NCI-H1930 (cell line): Measurements from ENCODE around the gene ADK.
A peak's percentile ranks its signal among the peaks of the same experiment; 100 is the strongest.
"Not testable (repeated sequence)": the region's sequence is repeated elsewhere in the genome, so short reads cannot be mapped to it uniquely, and the experiment has no call there.

Source experiments
- DNase-seq, 2 experiments: peaks; one replicate each; lab custom pipeline; 2025; lab: John Stamatoyannopoulos, UW

Gene ADK

DNA sequence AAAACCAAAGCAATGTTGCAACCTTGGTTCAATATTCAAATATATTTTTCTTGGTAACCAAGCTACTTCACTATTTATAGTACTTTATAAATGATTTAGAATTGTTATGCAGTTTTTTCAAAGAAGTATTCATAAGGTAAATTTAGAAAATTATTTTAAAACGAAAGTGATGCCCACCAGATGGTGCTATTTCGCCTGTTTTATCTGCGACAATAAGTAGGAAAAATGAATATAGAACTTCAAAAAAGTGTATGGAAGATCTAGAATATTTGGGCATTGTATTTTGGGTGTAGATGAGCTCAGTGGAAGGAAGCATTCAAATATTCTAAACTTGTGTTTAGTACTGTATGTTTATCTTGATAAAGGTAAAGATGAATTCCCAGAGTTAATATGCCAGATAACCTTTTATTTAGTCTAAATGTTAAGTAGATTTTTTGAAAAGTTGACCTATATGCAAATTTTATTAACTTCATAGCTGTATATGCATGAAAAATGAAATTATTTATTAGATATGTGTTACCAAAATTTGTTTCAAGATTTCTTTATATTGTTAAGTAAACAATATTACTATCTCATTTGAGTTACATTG lies 93.2 kb downstream of the ADK start:
- peak in 1 of 2 experiments; percentile 13 for DNase-seq

DNA sequence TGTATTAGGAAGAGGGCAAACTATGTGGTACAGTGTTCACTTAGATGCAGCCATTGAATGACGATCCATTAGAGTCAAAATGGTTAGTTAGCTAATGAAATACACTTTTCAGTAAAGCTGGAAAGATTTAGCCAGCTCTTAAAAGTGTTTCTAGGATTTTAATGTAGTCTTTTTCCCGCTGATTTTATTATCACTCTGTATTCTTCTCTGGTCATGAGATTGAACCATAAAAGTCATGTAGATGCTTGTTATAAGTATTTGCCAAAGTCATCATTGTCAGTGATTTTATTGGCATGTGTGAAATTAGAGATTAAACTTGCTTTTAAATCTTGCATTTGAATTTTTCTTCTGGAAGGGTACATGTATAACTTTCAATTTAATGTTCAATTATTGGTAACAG lies 93.8 kb downstream of the ADK start:
- no peak for DNase-seq

DNA sequence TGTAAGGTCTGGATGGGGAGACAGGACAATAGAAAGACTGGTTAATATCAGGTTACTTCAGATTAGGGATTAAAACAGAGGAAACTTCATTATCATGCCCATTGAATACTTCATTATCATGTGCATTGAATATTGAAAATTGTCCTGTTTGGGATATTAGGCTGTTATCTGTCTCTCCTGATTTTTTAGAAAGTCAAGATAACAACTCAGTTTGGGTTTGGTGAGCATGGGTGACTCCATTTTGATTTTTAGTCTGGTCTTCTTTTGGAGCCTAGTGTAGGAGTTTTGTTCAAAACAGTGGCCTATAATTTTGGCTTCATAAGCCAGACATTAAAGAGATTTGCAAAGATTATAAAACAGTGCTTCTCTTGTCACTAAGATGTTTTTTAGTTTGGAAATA lies 95.5 kb downstream of the ADK start:
- no peak for DNase-seq

DNA sequence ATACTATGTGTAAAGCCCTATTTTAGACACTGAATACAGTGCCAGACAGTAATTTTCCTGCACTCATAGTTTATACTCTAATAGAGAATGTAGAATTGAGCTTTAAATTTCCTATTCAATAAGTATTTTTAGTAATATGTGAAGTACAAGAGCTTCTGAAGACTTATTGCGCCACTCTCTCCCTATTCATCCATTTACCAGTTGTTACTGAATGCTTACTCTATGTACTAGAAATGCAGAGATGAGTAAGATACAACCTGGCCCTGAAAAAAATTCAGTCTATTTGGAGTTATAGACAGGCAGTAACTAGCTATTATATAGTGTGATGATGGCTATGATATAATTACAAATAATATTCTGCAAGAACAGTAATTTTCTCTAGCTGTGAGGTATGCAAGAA lies 98.8 kb downstream of the ADK start:
- no peak for DNase-seq

DNA sequence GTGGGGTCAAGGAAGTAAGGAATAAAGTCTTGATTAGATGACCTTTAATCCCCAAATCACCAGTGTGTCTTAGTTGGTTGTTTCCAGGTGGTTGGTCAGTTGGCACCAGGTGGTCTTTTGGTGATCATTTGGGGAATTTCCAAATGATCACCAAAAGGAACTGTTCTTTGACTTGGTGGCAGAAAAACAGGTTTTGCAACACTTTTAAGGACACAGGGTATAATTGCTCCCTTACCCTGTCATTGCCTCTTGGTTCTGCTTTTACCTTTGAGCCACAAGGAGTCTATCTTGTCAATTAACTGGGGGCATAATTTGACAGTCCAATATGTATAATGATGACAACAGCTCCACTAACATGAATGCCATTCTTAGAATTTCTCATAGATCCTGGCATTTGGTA lies 104.2 kb downstream of the ADK start:
- DNase-seq = no peak

DNA sequence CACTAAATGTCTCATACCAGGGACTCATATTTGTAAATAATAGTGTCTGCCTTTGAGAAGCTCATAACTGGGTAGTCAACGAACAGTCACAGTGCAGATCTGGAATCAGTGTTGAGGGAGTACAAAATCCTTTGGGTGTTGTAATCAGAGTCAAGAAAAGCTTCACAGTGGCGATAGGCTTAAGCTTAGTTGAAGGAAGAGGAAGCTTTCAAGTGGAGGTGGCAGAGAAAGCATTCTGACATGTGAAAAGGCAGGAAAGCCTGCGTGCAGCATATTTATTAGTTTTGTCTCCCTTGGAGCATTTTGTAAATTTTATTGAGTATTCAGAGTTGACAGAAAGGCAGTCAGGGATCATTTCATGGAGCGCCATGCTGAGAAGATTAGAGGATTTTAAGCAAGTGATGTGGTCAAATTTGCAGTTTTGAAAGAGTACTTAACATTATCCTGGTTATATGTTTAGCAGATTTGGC lies 104.9 kb downstream of the ADK start:
- DNase-seq = peak in 1 of 2 experiments; percentile 22

DNA sequence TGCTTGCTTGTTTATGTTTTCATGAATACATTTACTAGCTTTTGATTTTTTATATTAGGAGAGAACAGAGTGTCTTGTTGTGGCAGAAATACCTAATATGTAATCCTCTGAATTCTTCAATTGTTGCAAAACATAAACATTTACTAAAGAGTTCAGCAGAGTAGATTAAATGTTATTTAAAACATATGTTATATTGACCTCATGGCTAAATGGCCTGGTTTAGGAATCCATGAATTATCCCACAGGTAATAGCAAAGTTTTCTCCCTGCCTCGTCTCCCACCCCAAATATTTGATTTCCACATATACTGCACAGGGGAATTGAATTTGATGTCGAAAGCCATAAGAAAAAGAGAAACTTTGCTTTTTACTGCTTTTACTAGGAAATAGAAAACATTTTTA lies 111.8 kb downstream of the ADK start:
- DNase-seq = no peak

DNA sequence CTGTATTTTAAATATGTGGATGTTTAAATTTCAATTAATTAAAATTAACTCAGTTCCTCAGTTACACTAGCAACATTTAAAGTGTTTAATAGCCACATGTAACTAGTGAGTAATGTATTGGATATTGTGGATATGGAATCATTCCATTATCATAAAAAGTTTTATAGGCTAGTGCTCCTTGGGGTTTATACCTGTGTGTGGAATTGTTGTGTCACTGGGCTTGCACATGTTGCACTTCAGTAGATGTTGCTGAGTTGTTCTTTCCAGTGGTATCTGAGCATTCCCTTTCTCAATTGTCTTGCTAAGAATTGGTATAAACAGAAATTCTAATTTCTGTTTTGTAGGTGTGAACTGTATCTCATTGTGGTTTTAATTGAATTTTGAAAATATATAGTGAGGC lies 113.0 kb downstream of the ADK start:
- no peak for DNase-seq

DNA sequence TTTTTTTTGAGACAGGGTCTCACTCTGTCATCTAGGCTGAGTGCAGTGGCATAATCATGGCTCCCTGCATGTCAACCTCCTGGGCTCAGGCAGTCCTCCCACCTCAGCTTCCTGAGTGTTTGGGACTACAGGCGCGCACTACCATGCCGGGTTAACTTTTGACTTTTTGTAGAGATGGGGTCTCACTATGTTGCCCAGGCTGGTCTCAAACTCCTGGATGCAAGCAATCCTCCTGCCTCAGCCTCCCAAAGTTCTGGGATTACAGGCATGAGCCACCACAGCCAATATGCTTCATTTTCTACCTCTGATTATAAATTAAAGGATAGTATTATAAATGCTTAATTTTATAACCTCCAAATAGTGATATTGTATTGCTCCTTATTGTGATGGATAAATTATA lies 121.3 kb downstream of the ADK start:
- DNase-seq = no peak

DNA sequence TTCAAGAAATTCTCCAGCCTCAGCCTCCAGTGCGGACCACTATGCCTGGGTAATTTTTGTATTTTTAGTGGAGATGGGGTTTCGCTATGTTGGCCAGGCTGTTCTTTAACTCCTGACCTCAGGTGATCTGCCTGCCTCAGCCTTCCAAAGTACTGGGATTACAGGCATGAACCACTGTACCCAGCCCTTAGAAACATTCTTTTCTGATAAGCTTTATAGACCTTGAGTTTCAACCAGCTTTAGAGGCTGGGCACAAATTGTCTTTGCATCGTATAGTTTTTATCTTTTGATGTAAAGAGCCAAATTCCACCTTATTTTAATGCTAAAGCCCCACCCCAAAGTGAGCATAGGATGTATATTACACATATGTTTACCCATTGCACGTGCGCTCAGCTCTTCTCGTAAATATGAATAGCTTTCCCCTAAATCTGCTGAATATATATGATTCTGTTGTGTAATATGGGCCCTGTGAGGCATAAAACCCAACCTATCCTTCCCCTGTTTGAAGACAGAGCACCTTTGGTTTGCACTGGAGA lies 124.8 kb downstream of the ADK start:
- DNase-seq = no peak

DNA sequence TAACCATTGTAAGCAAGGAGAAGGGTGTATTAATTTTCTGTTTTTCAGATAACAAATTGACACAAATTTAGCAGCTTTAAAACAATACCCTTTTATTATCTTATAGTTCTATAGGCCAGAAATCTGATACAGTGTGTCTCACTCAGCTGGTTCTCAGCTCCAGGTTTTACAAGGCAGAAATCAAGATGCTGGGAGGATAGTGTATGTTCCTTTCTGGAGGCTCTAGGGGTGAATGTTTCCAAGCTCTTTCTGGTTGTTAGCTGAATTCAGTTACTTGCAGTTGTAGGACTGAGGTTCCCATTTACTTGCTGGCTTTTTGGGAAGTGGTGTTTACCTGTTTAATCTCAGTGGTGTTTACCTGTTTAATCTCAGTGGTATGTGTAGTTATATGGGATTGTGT lies 125.4 kb downstream of the ADK start:
- no peak for DNase-seq

DNA sequence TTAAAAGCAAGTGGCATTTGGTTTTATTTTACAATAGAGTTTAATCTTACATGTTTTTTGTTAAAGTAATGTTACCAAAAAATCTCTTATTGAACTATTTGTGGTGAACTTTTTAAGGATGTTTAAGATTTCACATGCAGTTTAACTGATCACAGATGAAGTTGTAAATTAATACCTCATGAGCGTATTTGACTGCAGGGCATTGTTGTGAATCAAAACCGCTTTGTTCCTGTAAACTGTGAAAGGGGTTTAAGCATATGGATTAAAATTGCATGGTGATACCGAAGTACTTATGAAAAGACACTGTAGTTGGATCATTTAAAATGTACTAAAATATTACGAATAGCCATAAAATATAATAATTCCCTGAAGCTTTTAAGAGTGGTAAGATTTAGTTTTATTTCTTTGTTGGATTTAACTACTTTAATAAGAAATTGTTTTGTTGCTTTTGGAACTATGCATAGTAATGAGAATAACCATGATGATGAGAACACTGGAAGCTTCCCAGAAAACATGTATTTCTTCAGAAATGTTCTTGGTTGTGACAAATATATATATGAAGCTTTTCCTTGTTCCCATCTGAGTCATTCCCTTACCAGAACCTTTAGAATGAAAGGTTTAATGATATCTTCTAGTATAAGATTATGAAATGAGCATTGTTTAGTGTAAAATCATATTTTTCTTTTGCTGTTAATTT lies 131.3 kb downstream of the ADK start:
- no peak for DNase-seq

DNA sequence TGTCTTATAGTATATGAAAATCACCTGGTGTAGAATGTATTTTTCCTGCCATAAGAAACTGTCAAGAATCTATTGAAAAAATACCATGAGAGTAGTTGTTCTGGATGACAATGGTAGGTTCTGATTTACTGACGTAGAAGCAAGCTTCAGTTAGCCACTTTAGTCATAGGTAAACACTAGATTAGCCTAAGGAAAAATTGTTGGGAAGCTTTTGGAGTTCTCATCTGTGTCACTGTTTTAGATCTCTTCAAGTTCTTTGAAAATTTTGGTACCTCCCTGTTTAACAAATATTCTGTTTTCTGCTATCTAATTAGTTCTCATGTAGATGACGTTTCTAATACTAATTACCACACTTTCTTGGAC lies 131.8 kb downstream of the ADK start:
- no peak for DNase-seq

DNA sequence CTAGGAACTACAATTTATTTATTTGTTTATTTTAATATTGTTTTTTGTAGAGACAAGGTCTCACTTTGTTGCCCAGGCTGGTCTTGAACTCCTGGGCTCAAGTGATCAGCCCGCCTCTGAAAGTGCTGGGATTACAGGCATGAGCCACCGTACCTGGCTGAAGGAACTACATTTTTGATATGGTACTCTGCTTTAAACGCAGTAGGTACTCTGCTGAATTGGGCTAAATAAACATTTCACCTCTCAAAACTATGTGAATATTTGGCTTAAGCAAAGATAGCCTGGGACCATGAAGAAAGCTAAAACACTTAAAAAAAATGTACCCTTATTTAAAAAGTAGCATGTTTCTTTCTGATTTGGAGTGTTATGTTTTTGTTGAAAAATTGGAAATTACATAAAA lies 138.2 kb downstream of the ADK start:
- no peak for DNase-seq

DNA sequence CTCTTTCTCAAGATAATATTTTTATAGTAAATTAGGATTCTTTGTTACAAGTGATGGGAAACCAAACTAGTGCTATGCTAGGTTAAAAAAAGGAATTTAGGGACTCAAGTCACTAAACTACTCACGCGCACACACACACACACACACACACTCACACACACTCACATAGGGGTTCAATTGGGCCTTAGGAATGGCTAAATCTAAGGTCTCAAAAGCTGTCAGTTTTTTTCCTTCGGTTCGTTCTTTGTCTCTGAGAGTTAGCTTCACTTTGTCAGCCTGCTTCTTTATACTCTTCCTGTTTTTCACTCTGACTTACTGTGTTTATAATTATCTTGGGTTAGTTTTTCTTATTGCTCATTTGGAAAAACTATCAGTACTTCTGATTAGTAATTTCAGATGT lies 138.9 kb downstream of the ADK start:
- no peak for DNase-seq

DNA sequence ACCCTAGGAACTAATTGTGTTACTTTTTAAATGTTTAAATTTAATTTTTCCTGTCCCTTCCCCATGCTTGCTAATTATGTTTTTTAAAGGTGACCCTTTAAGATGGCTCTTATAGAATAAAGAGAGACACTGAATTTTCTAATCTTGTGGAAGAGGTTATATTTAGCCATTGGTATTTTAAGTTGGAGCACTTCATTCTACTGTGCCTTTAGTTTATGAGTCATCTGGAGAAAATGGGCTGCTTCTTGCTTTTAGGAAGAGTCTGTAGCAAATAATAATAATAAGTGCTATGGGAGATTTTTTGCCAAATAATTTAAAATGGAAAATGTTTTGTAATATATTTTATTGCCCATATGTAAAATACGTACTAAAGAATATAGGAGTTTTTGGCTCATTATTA lies 139.7 kb downstream of the ADK start:
- DNase-seq = no peak

DNA sequence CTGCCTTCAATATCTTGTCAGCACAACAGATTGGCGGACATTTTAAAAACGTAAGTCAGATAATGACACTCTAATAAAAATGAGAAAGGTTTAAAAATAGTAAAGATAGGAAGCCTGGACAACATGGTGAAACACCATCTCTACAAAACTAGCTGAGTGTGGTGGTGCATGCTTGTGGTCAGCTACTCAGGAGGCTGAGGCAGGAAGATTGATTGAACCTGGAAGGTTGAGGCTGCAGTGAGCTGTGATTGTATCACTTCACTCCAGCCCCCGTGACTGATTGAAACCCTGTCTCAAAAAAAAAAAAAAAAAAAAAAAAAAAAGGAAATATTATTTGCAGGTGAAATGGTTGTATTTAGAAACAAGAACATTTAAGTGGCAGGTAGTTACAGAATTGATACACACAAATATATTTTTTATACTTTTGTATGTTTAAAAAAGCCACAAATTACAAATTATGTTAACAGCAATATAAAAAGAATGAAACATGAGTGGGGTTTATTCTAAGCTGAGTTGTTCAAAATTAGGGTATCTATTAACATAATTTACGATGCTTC lies 141.9 kb downstream of the ADK start:
- no peak for DNase-seq

DNA sequence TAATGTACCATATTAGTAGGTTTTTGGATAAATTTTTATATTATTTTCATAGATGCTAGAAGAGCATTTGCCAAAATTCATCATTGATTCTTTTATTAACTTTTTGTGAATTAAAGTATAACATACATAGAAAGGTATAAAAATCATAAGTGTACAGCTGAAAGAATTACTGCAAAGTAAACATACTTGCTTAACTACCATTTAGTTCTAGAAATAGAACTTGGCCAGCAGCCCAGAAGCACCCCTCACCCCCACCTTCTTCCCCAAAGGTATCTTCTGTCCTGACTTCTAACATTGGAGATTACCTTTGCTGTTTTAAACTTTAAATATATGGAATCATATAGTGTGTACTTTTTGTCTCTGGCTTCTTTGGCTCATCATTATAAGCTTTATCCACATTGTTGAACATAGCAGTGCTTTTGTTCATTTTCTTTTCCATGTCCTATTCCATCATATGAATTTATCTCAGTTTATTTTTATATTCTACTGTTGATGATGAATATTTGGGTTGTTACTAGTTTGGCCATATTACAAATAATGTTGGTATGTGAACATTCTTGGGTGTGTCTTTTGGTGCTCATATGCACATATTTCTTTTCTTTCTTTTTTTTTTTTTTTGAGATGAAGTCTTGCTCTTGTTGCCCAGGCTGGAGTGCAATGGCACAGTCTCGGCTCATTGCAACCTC lies 142.8 kb downstream of the ADK start:
- DNase-seq = no peak

DNA sequence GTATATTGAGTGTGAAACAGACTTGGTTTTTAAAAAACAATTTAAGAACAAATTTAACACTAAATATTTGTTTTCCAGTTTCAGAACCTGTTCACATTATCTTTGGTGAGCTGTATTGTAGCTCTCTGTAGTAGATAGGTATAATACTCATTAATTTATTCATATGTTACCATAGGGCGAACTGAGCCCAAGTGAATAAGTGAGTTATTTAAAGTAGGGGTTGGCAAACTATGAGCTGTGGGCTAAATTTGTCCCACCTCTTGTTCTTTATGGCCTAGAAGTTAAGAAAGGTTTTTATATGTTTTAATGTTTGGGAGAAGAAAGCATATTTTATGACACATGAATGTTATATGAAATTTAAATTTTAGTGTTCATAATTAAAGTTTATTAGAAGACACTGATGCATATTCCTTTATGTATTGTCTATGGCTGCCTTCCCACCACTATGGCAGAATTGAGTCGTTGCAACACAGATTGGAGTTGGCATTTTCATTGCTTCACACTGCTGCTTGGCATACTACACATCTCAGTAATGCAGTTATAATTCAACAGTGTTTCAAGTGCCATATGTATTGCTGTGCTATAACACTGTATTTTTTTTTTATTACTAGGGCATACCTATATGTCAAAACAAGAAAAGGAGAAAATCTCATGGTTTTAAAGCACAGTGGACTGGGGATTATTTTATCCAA lies 146.5 kb downstream of the ADK start:
- no peak for DNase-seq

DNA sequence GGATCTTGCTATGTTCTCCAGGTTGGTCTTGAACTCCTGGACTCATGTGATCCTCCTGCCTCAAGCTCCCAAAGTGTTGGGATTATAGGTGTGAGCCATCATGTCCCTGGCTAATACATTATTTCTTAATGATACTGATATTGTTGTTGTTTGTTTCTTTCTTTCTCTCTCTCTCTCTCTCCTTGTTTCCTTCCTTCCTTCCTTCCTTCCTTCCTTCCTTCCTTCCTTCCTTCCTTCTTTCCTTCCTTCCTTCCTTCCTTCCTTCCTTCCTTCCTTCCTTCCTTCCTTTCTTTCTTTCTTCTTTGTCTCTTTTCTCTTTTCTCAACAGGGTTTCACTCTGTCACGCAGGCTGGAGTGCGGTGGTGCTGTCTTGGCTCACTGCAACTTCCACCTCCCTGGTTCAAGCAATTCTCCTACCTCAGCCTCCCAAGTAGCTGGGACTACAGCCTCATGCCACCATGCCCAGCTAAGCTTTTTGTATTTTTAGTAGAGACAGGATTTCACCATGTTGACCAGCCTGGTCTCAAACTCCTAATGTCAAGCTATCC lies 149.1 kb downstream of the ADK start:
- DNase-seq = not testable (repeated sequence)

DNA sequence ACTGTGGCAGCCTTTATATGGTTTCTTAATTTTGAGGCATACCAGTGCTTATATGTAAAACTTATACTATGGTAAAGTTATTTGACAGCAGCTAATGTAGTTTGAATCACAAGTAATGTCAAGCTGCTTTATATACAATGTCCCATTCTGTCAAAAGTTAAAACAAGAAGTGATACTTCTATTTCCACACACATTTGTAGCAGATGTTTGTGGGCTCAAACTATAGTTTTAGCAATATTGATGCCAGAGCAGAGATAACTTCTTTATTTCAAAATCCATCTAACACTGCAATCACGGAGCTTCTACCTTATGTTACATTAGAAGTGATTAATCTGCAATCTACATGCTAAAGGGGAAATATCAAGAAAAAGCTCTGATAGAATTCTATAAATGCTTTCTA lies 149.6 kb downstream of the ADK start:
- no peak for DNase-seq

DNA sequence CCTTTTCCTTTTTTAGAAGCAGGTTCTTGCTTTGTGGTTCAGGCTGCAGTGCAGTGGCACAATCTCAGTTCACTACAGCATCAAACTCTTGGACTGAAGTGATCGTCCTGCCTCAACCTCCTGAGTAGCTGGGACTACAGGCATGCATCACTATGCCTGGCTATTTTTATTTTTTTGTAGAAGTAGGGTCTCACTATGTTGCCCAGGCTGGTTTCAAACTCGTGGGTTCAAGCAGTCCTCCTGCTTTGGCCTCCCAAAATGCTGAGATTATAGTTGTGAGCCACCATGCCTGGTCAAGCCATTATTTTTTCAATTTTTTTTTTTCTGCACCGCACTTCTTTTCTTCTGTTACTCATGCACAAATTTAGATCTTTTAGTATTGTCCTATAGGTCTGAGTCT lies 154.7 kb downstream of the ADK start:
- DNase-seq = no peak
